Uterus (tissue), 2 donors: ENCODE results near the gene XYLT2.

Source experiments
- POLR2A ChIP-seq, 2 donors: fragments of 450-650 bp; IDR thresholded peaks; one replicate each; pipeline ENCODE4 v1.6.1; 2016; ENCODE audit warnings: antibody characterized with exemption in 2 of 2, mild to moderate bottlenecking in 1 of 2, moderate library complexity in 1 of 2
- TF ChIP-seq, protein P1 (sequence below), 4 experiments: fragments of 200-600 bp in 2 of 4; fragments of 450-650 bp in 2 of 4; sonication (generic) in 2 of 4; IDR thresholded peaks; one replicate each; pipeline ENCODE4 v1.5.1; 2016 to 2019; ENCODE audit warnings: antibody characterized with exemption in 4 of 4, mild to moderate bottlenecking in 2 of 4, moderate library complexity in 1 of 4

GRCh38 chr17:50353600-50354195, 7.8 kb downstream of the XYLT2 start:
- TF ChIP-seq, protein P1, sequence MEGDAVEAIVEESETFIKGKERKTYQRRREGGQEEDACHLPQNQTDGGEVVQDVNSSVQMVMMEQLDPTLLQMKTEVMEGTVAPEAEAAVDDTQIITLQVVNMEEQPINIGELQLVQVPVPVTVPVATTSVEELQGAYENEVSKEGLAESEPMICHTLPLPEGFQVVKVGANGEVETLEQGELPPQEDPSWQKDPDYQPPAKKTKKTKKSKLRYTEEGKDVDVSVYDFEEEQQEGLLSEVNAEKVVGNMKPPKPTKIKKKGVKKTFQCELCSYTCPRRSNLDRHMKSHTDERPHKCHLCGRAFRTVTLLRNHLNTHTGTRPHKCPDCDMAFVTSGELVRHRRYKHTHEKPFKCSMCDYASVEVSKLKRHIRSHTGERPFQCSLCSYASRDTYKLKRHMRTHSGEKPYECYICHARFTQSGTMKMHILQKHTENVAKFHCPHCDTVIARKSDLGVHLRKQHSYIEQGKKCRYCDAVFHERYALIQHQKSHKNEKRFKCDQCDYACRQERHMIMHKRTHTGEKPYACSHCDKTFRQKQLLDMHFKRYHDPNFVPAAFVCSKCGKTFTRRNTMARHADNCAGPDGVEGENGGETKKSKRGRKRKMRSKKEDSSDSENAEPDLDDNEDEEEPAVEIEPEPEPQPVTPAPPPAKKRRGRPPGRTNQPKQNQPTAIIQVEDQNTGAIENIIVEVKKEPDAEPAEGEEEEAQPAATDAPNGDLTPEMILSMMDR (IDR thresholded peaks at IDR 0.05), result no peak
- TF ChIP-seq POLR2A (IDR thresholded peaks at IDR 0.05), result no peak
